ENCODE measurements around the gene GPR26.
"Not testable (repeated sequence)": the region's sequence is repeated elsewhere in the genome, so short reads cannot be mapped to it uniquely, and the experiment has no call there.

Gene GPR26

GRCh38 chr10:123715546-123715945 lies 49.4 kb downstream of the GPR26 start:
- DNase-seq (ENCODE audit: low spot score) = no peak

- DNase-seq (ENCODE audit: low spot score) = no peak
Observed at GRCh38 chr10:123717336-123717735, 51.2 kb downstream of the GPR26 start.

- no peak for DNase-seq (ENCODE audit: low spot score)
Observed at GRCh38 chr10:123718544-123719060, 52.4 kb downstream of the GPR26 start.

GRCh38 chr10:123720536-123720935 lies 54.4 kb downstream of the GPR26 start:
- no peak for DNase-seq (ENCODE audit: low spot score)

- no peak for DNase-seq (ENCODE audit: low spot score)
Observed at GRCh38 chr10:123721441-123722049, 55.4 kb downstream of the GPR26 start.

GRCh38 chr10:123722351-123722750 lies 56.2 kb downstream of the GPR26 start:
- DNase-seq (ENCODE audit: low spot score) = no peak

- no peak for DNase-seq (ENCODE audit: low spot score)
Observed at GRCh38 chr10:123724747-123725146, 58.6 kb downstream of the GPR26 start.

- DNase-seq (ENCODE audit: low spot score) = no peak
Observed at GRCh38 chr10:123726381-123726780, 60.2 kb downstream of the GPR26 start.

GRCh38 chr10:123726836-123727235 lies 60.7 kb downstream of the GPR26 start:
- no peak for DNase-seq (ENCODE audit: low spot score)

- no peak for DNase-seq (ENCODE audit: low spot score)
Observed at GRCh38 chr10:123729523-123729922, 63.4 kb downstream of the GPR26 start.

- not testable (repeated sequence) for DNase-seq (ENCODE audit: low spot score)
Observed at GRCh38 chr10:123736917-123737316, 70.8 kb downstream of the GPR26 start.

- no peak for DNase-seq (ENCODE audit: low spot score)
Observed at GRCh38 chr10:123741146-123741545, 75.0 kb downstream of the GPR26 start.

- DNase-seq (ENCODE audit: low spot score) = no peak
Observed at GRCh38 chr10:123741711-123742110, 75.6 kb downstream of the GPR26 start.

- no peak for DNase-seq (ENCODE audit: low spot score)
Observed at GRCh38 chr10:123742751-123743440, 76.7 kb downstream of the GPR26 start.

GRCh38 chr10:123743441-123744223 lies 77.5 kb downstream of the GPR26 start:
- no peak for DNase-seq (ENCODE audit: low spot score)

GRCh38 chr10:123744224-123744536 lies 78.0 kb downstream of the GPR26 start:
- no peak for DNase-seq (ENCODE audit: low spot score)

Measured in left forelimb (tissue), 1 donor.